Caki2 (cell line): ENCODE results near the gene TNNI3K. TPM values are rescaled to one million over a fixed set of nuclear protein-coding genes. Genes with fewer than 3 reads are reported as not detected.

Experiments
- DNase-seq: peaks from one replicate; pipeline ENCODE4 v3.0.0-alpha.2; 2015; ENCODE audit warnings: low read depth
- in situ Hi-C: cut with HindIII; loops from 2 replicates; pipeline ENCODE4 v1.10.0; 2016; ENCODE audit warnings: low sequenced_read_pairs, low pct_unique_long_range_greater_than_20kb, mixed read lengths
- total RNA-seq: library from RNA; depleted of rRNA; stranded (reverse); fragments of >200 nt; shearing (Covaris generic); gene quantifications from 2 replicates; pipeline ENCODE4 v1.2.3, GENCODE V29; 2014; ENCODE audit warnings: low replicate concordance

Gene TNNI3K
- total RNA-seq, 1 experiment from 2014 or later = not detected

DNA sequence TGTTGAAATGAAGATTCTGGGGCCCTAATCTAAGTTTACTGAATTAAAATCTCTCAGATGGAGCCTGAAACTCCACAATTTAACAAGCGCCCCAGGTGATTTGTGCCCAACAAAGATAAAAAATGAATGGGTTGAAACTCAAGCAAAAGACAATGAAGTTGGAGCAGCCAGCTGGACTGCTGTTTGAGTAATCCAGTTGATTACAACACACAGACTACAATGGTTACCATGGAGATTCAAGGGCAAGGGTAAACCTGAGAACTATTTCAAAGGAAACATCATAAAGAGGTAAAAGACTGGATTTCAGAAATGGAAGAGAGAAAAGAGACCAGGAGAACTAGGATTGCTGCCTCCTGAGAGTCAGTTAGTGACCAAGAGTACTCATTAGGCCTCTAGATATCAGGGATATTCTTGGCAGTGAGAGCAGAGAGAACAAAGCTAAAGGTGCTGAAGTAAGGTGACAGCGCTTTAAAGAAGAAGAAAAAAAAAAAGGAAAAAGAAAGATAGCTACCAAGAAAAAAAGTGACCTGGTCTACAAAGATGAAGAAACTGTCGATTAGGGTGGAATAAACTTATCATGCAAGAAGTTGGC, 232.7 kb downstream of the TNNI3K start:
- in situ Hi-C loops = no loop called here

DNA sequence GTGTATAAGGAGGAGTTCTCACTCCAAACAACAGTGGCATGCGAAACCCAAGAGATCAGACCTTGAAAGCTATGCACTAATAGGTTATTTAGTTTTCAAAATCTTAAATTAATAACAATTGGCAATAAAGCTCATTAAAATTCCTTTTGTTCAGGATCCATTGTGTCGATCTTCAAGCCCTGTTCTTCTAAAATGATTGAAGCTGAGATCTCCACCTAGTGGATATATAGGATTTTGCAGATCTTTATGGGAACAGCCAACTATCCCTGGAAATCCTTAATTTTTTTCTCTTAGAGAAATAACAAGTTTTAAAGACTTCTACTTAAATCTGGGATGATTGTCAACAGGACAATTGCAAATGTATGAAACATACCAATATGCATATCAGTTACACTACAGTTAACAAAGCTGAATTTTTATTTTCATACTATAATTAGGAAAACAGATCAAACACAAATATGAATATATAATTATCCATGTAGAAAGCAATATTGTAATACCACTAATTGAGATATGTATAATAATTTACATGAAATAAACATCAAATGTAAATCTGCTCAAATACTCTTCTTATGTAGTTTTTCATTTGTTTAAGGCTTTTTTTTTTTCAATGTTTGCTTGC, 233.9 kb downstream of the TNNI3K start:
- in situ Hi-C loops = no loop called here
- peak; percentile 18 for DNase-seq

More for the DNA sequence above, 232.7 kb downstream of the TNNI3K start:
- DNase-seq = no peak

DNA sequence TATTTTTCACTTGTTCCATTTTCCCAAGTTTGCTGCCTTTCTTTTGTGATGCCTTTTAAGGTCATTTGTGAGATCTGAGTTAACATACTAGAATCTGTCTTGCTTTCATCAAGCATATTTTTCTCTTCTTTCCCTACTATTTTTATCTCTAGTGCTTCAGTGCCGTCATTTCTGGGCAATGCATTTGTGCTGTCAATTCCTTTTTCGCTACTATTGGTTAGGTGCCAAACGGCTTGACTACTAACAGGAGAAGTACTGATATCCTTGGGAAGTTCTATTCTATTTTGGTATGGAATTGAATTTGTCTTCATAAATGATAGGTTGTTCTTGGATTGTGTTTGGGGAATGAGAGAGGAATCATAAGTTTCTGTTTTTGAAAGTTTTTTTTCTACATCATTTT, 235.1 kb downstream of the TNNI3K start:
- in situ Hi-C loops = no loop called here

DNA sequence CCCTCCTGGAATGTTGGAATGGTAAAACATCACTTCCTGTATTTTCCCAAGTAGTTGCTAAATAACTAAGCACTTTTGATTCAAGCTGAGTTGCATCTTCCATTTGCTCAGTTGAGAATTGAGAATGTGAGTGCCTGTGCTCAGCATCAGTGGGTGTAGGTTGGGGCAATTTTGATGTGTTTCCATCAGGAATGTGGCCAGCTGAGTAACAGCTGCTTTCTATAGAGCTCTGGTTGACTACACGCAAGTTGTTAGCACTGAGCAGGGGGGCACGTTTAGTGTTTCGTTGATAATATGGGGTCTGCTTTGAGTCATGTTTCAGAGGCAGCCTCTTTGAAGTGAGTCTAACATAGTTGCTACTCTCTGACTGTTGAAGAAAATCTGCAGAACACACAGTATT, 235.7 kb downstream of the TNNI3K start:
- in situ Hi-C loops = no loop called here
- DNase-seq = no peak

More for the DNA sequence above, 235.1 kb downstream of the TNNI3K start:
- DNase-seq = no peak

DNA sequence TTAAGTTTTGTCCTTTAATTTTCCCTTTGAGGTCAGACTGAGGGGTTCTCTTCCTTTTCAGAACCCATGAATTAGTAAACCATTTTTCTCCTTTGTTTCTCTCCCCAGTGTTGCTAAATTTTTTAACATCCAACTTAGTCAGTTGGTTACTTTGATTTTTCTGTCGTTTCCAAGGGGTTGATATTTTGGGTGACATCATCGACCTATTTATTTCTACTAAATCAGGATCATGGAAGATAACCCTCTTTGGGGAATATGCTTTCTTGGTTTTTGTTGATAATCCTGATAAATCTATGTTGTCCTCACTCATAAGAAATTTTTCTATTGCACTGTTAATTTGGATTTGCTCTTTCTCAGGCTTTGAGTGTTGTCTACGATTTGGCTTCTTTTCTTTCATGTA, 236.3 kb downstream of the TNNI3K start:
- DNase-seq = no peak
- in situ Hi-C loops = no loop called here

DNA sequence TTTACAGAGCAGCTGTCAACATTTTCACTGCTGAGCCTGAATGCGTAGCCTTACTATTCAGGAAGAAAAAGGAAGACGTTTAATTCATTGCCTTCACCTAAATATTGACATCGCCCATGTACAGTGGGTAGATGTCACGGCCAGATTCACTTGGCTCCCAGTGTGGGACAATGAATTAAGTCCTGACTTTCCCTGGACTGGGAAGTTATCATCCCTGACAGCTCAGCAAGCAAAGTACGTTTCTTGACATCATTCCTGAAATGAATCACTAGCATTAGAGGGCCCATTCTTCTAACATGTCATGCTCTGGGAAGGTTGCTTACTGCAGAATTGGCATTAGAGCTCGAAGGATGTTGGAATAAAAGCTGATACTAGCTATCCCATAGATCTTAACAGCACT, 239.4 kb downstream of the TNNI3K start:
- in situ Hi-C loops = no loop called here
- no peak for DNase-seq

DNA sequence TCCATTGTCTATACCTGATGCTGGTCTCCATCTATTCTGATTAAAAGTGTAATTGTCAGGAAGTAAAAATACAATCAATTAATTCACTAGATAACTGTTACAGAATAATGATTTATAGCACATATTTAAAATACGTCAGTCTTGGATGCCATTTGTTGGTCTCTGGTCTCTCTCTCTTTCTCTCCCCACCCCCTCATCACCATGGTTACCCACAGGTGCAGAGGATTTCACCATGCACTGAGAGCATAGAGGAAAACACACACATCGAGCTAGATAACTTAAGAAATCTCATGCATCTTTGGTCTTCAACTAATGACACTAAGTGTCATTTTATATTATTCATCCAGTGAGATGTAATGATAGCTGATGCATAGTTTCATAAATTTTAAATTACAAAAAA, 243.8 kb downstream of the TNNI3K start:
- no peak for DNase-seq
- in situ Hi-C loops = no loop called here

DNA sequence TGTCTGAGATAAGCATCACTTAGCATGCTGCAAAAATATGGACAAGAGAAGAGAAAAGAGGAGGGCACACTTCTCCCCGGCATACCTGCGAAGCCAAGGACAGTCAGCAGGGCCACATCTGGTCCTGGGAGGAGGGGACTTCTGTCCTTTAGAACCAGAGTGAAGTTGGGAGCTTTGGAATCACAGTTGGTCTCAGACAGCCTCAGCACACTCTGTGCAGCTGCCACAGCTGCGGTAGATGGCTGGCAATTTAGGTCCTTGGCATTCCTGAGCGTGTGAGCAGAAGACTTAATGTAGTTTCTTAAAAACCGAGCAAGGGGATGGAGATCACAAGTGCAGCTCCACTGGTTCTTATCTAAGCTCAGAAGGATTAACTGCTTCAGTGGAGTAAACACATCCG, 244.9 kb downstream of the TNNI3K start:
- DNase-seq = no peak

DNA sequence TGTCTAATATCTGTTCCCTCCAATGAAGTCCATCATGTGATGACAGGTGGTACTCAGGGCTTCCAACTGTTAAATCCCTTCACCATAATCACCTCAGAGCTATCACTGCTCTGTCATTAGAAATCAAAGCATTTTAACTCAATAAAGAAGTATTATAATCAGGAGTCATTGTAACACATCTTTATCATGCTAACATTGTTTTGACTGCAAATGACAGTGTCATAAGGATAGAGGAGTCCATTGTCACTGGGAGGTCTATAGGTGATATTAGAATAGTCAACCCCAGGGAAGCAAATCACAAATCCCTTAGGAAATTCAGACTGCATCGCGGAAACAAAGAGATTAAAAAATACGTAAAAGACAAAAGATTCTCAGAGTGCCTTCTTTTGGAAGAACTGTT, 246.4 kb downstream of the TNNI3K start:
- DNase-seq = no peak
- in situ Hi-C loops = no loop called here

More for the DNA sequence above, 244.9 kb downstream of the TNNI3K start:
- in situ Hi-C loops = no loop called here

DNA sequence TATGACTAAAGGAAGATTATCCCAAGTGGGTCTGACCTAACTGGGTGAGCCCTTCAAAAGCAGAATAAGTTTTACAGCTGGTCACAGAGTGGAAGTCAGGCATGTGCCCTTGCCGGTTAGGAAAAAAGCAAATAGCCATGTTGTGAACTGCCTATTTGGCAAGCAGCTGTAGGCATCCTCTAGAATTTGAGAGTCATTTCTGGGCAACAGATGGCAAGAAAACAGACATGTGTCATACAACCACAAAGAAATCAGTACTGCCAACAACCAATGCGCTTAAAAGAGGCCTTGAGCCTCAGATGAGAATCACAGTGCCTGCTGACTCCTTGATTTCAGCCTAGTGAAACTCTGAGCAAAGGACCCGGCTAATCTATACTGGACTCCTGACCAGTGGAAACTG, 250.4 kb downstream of the TNNI3K start:
- DNase-seq = no peak
- in situ Hi-C loops = no loop called here

DNA sequence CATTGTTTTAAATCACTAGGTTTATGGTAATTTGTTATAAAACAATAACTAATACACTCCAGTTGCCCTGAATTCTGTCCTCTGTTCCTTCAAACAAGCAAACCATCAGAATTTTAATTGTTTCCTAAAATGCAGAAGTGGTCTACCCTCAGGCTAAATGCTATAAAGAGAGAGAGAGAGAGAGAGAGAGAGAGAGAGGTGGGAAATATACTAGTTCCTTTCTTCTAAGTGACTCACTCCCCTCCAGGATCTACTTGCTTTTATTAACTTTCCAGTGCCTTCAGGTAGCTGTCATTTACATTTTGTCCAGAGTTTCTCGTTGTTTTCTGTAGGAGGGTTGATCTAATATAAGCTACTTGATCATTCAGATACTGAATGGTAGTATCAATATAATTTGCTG, 250.8 kb downstream of the TNNI3K start:
- in situ Hi-C loops = no loop called here
- no peak for DNase-seq

DNA sequence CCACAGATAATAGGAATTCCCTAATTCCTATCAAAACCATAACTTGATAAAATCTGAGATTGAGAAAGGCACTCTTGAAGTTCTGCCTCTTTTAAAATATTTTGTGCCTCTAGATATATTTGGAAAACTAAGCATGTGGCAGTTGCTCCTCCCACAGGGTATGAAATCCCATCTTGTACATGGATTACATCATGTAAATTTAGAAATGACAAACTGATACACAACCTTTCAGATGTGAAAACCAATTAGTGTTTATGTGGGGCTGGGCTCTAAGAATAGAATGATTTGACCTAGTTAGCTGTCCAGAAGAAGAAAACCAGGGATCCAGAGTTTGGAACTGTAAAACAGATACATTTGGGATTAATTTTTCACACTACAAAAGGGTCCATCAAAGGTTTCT, 261.5 kb downstream of the TNNI3K start:
- in situ Hi-C loops = no loop called here

DNA sequence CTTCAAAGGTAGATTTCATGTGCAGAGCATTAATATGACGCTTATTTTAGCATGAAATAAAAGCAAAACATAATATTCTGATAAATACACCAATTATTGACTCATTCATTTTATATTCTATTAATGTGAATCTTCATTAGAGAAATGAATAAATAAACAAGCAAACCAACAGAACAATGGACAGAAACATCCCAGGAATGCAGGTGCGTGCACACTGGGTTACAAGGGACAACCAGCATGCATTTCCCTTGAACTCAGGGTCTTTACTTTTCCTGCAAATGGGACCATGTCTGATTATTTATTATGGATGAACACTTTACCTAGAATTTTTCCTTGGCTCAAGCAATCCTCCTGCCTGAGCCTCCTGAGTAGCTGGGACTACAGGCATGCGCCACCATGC, 263.7 kb downstream of the TNNI3K start:
- in situ Hi-C loops = no loop called here
- DNase-seq = no peak

More for the DNA sequence above, 261.5 kb downstream of the TNNI3K start:
- no peak for DNase-seq

DNA sequence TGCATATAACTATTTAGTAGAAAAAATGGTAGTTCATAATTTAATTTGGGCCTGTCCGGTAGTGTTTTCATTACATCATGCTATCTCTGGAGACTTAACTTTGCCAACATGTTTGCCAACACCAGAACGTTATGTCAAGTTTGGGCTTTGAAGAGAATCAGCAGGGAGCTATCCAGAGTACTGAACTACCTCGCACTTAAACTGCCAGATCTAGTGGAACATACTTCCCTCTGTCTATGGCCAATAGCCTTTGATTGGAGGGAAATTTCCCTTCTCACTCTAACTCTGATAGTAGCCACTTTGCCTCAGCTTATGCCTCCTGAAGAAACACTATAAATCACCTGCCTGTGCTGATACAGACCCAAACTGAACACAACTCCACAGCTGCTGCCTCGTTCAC, 267.2 kb downstream of the TNNI3K start:
- in situ Hi-C loops = no loop called here

DNA sequence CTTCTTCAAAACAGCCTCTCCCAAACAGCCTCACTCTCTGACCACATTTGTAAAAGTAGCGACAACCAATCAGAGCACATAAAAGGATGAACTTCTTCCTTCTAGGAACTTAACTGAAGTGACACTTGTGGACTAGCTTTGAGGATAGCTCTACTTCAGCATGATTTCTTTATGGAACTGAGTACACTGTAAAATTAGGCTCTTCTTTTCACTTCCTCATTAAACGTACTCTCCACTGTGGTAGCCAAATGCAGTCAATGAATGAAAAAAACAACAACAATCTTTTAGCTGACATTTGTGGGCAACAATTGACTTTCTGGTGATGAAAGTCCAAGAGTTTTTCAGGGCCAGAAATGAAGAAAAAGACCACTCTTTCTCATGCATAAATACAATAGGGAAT, 267.7 kb downstream of the TNNI3K start:
- in situ Hi-C loops = no loop called here
- no peak for DNase-seq

More for the DNA sequence above, 267.2 kb downstream of the TNNI3K start:
- peak; percentile 4 for DNase-seq

DNA sequence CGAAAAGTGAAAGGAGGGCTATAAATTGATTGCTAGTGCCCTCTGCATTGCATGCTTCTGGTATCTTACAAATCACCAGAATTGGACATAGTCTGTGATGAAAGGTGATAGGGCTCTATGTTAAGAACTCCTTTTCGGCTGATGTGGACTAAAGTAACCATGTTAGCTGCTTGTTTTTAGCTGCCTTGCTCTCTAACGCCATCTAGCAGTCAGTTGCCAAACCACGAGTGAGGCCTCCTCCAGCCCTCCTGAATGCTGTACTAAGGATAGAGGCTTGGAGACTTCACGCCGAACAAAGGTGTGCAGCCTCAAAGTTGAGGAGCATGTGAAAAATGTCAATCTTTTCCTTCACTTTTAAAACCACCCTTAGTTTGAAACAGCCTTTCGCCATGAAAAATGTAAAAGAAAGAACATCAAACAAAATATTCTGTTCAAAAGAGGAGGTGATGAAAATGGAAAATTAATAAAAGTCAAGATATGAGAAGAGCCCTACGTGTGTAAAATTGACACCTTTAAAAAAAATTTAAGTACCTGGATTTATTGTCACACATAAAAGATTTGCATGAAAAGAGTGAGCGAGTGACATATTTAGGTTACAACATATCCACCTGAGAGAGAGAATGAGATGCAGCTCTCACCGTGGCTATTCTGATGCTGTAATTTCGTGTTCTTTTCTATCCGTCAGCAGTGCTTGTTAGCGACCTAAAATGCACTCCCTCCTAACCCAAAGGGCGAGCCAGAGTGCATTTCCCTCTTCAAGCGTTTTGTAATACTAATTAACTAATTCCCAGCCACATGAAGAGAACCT, 269.1 kb downstream of the TNNI3K start:
- in situ Hi-C loops = no loop called here
- DNase-seq = peak; percentile 14

DNA sequence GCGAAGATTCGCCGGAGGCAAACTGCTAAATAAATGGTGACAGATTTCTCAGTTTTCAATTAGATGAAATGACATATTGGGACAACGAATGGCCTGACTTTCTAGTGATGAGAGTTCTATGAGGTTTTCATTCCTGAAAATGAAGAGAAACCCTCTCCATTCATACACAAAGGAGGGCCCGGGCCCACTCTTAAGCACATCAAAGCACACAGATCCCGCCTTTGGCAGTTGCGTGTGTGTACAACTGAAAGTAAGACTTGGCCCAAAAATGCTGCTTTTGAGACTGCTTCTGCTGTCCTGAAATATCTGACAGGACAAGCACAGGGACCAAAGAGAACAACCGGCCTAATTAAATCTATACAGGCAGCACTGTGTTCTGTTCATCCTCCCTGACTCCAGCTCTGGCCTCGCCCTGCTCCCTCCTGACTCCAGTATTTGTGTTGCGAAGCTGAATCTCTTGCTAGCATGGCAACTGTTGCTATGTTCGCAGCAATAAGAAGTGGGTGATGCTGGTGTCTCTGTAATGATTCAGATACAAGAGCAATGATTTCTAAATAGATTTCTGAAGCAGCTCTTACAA, 269.8 kb downstream of the TNNI3K start:
- DNase-seq = no peak
- in situ Hi-C loops = no loop called here

DNA sequence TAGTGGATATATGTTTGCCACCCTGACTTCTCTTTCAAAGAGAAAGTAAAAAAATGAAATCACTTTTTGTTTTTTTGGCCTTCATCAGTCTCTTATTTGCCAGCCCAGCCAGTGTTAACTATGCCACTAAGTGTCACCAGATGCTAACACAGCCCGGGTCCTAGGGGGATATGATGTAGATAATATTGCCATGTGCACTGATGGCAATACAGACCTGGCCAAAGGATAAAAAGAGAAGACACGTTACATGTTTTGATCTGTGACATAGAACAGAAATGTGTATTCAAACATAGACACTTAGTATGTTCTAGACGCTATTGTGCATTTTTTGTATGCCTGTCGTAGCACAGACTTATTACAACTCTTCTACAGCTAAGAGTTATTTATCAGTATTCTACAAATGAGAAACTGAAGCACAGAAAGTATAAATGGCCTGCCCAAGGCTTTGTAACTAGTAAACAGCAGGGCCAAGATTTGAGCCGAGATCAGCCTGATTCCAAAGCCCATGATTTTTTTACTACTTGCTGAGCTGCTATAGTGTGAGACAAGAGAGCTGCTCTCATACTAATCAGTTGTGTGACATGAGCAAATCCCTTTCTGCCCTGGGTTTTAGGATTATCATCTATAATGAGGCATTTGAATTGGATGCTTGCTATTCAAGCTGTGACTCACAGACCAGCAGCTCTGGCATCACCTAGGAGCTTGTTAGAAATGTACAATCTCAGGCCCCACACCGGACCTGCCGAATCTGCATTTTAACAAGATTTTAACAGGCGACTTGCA, 270.9 kb downstream of the TNNI3K start:
- no peak for DNase-seq
- in situ Hi-C loops = no loop called here
